NT2/D1 (cell line): ENCODE results near the gene DOCK3.
"Not testable (repeated sequence)": the region's sequence is repeated elsewhere in the genome, so short reads cannot be mapped to it uniquely, and the experiment has no call there.

Source experiments
- DNase-seq: peaks from one replicate; pipeline ENCODE4 v3.0.0-alpha.2; 2011; ENCODE audit warnings: low read depth, low spot score
- H3K27me3 ChIP-seq: 2 replicates; pipeline ENCODE4 v1.6.0; 2011; ENCODE audit warnings: mild to moderate bottlenecking; ENCODE audit not compliant: insufficient read length, insufficient read depth
- H3K36me3 ChIP-seq: 2 replicates; pipeline ENCODE4 v1.6.1; 2011; ENCODE audit warnings: mild to moderate bottlenecking, low read length, mixed read lengths; ENCODE audit not compliant: insufficient read depth, insufficient read length
- H3K4me1 ChIP-seq: 2 replicates; pipeline ENCODE4 v1.5.1; 2011; ENCODE audit not compliant: insufficient read depth, insufficient read length
- H3K4me3 ChIP-seq: 2 replicates; pipeline ENCODE4 v1.5.1; 2011; ENCODE audit warnings: low read depth; ENCODE audit not compliant: insufficient read length
- H3K9ac ChIP-seq: 2 replicates; pipeline ENCODE4 v1.6.0; 2011; ENCODE audit warnings: low read depth; ENCODE audit not compliant: insufficient read length
- H3K9me3 ChIP-seq: 2 replicates; pipeline ENCODE4 v1.5.1; 2011; ENCODE audit warnings: mild to moderate bottlenecking, low read length; ENCODE audit not compliant: insufficient read depth
- SUZ12 ChIP-seq: IDR thresholded peaks from 2 replicates; pipeline ENCODE4 v1.6.1; 2011; ENCODE audit not compliant: insufficient read length, insufficient read depth; ENCODE audit errors: extremely low read depth
- YY1 ChIP-seq: IDR thresholded peaks from 2 replicates; pipeline ENCODE4 v1.6.1; 2011; ENCODE audit not compliant: insufficient read length, insufficient read depth
- ZNF274 ChIP-seq: IDR thresholded peaks from 2 replicates; pipeline ENCODE4 v1.6.1; 2011; ENCODE audit warnings: mild to moderate bottlenecking, low read depth, low read length

DOCK3 gene

GRCh38 chr3:51307458-51307857, 632.7 kb downstream of the DOCK3 start:
- H3K4me3 ChIP-seq = no peak overlapping the region
- H3K36me3 ChIP-seq = no peaks in the 10 kb centered on the region
- no peaks in the 10 kb centered on the region for H3K27me3 ChIP-seq
- TF ChIP-seq YY1 (no peak), SUZ12 (no peak), ZNF274 (no peak)
- H3K4me1 ChIP-seq = peaks cover 10% of the 10 kb centered on the region
- H3K9me3 ChIP-seq = peaks cover 5% of the 10 kb centered on the region; the same call in 1 of the 2 replicates
- DNase-seq = no peak
- H3K9ac ChIP-seq = no peak overlapping the region

- not testable (repeated sequence) for H3K4me3 ChIP-seq, H3K4me1 ChIP-seq, DNase-seq
Observed at GRCh38 chr3:51307945-51308607, 633.3 kb downstream of the DOCK3 start.

GRCh38 chr3:51311055-51311454, 636.3 kb downstream of the DOCK3 start:
- no peaks in the 10 kb centered on the region for H3K27me3 ChIP-seq
- peaks cover 5% of the 10 kb centered on the region; the same call in 1 of the 2 replicates for H3K9me3 ChIP-seq
- H3K9ac ChIP-seq = no peak overlapping the region
- H3K4me1 ChIP-seq = peaks cover 3% of the 10 kb centered on the region
- no peak for DNase-seq
- no peak overlapping the region for H3K4me3 ChIP-seq
- no peaks in the 10 kb centered on the region for H3K36me3 ChIP-seq
- TF ChIP-seq ZNF274 (no peak), YY1 (no peak), SUZ12 (no peak)

More at GRCh38 chr3:51307945-51308607, 633.3 kb downstream of the DOCK3 start:
- not testable (repeated sequence) for H3K9me3 ChIP-seq, H3K36me3 ChIP-seq, H3K27me3 ChIP-seq, H3K9ac ChIP-seq

- Histone ChIP-seq H3K9me3 (no peaks in the 10 kb centered on the region), H3K36me3 (no peaks in the 10 kb centered on the region), H3K27me3 (no peaks in the 10 kb centered on the region), H3K4me1 (peaks cover 3% of the 10 kb centered on the region), H3K4me3 (no peak overlapping the region), H3K9ac (no peak overlapping the region)
- no peak for TF ChIP-seq YY1
- no peak for TF ChIP-seq SUZ12
- no peak for TF ChIP-seq ZNF274
- no peak for DNase-seq
Observed at GRCh38 chr3:51328206-51328605, 653.5 kb downstream of the DOCK3 start.

GRCh38 chr3:51330046-51330445, 655.3 kb downstream of the DOCK3 start:
- no peak for DNase-seq
- Histone ChIP-seq H3K36me3 (no peaks in the 10 kb centered on the region), H3K9me3 (no peaks in the 10 kb centered on the region), H3K4me3 (no peak overlapping the region), H3K9ac (no peak overlapping the region), H3K27me3 (no peaks in the 10 kb centered on the region), H3K4me1 (peaks cover 3% of the 10 kb centered on the region)
- TF ChIP-seq ZNF274 (no peak), YY1 (no peak), SUZ12 (no peak)

GRCh38 chr3:51332156-51332555, 657.4 kb downstream of the DOCK3 start:
- peaks cover 3% of the 10 kb centered on the region for H3K4me1 ChIP-seq
- no peaks in the 10 kb centered on the region for H3K27me3 ChIP-seq
- TF ChIP-seq ZNF274 = no peak
- TF ChIP-seq YY1 = no peak
- TF ChIP-seq SUZ12 = no peak
- H3K4me3 ChIP-seq = no peak overlapping the region
- no peak overlapping the region for H3K9ac ChIP-seq
- no peaks in the 10 kb centered on the region for H3K36me3 ChIP-seq
- no peaks in the 10 kb centered on the region for H3K9me3 ChIP-seq
- DNase-seq = no peak

GRCh38 chr3:51333021-51333420, 658.3 kb downstream of the DOCK3 start:
- Histone ChIP-seq H3K9ac (no peak overlapping the region), H3K36me3 (no peaks in the 10 kb centered on the region), H3K4me1 (peaks cover 3% of the 10 kb centered on the region), H3K4me3 (no peak overlapping the region), H3K9me3 (no peaks in the 10 kb centered on the region), H3K27me3 (no peaks in the 10 kb centered on the region)
- TF ChIP-seq ZNF274 = no peak
- no peak for DNase-seq
